LNCAP (cell line): Measurements from ENCODE around the gene DAGLA.

Experiments used
- TF ChIP-seq, protein P1 (sequence below): fragments of 450-650 bp; IDR thresholded peaks from 2 replicates; pipeline ENCODE4 v1.5.1; 2017; ENCODE audit warnings: mild to moderate bottlenecking

DAGLA gene

DNA sequence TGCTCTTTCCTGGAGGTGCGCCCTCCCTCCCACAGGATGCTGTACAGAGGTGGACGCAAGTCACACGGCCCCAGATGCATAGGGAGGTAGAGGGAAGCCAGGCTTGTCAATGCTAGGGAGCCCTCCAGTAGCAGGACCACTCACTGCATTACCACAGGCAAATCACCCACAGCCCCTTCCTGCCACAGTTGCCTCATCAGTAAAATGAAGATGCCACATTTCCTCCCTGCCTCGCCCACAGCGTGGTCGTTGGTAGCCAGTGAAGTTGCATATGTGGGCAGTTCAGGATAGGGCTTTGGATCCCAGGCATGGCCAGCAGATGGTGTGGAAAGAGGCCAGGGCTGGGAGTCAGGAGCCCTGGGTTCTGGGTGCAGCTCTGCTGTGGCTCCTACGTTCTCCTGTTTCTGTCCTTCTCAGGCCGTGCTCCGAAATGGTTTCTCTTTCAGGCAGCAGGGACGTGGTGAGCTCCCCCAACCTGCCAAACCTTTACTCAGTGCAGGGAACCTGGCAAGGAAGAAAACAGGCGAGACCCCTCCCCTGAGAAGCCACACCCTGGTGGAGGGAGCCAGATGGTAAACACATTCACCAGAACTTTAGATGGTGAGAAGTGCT lies 22.6 kb downstream of the DAGLA start:
- TF ChIP-seq, protein P1, sequence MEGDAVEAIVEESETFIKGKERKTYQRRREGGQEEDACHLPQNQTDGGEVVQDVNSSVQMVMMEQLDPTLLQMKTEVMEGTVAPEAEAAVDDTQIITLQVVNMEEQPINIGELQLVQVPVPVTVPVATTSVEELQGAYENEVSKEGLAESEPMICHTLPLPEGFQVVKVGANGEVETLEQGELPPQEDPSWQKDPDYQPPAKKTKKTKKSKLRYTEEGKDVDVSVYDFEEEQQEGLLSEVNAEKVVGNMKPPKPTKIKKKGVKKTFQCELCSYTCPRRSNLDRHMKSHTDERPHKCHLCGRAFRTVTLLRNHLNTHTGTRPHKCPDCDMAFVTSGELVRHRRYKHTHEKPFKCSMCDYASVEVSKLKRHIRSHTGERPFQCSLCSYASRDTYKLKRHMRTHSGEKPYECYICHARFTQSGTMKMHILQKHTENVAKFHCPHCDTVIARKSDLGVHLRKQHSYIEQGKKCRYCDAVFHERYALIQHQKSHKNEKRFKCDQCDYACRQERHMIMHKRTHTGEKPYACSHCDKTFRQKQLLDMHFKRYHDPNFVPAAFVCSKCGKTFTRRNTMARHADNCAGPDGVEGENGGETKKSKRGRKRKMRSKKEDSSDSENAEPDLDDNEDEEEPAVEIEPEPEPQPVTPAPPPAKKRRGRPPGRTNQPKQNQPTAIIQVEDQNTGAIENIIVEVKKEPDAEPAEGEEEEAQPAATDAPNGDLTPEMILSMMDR, result no peak

GRCh38 chr11:61704838-61705237 lies 24.6 kb downstream of the DAGLA start:
- TF ChIP-seq, protein P1, result no peak

- TF ChIP-seq, protein P1, result no peak
These were observed 26.5 kb downstream of the DAGLA start for GRCh38 chr11:61706452-61707400.

- TF ChIP-seq, protein P1, result no peak
These were observed 27.4 kb downstream of the DAGLA start for GRCh38 chr11:61707574-61707973.

- TF ChIP-seq, protein P1, result no peak
These were observed 28.9 kb downstream of the DAGLA start for GRCh38 chr11:61709110-61709509.

DNA sequence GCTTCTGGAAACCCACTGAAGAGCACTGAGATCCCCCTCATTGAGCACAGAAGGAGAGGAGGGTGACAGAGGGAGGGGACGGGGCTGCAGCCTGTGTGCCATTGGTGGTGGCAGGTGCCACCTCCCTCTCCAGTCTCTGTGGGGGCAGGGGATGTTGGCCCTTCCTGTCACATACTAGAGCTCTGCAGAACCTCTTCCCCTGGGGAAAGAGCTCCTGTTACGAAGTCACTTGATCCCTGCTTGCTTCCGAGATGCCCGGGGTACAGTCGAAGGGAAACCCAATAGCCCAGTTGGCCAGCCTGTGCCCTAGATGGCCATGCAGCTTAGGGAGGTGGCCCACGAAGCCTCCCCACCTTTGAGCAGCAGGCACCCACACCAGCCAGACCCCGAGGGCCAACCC lies 29.4 kb downstream of the DAGLA start:
- TF ChIP-seq, protein P1, result no peak

GRCh38 chr11:61710019-61710418 lies 29.8 kb downstream of the DAGLA start:
- TF ChIP-seq, protein P1, result no peak
